Mesodermal cell (in vitro differentiated cells): ENCODE measurements around the gene ANXA5.

Source experiments
- H3K27ac ChIP-seq: 2 replicates; pipeline ENCODE4 v1.7.0; 2013; ENCODE audit warnings: mild to moderate bottlenecking, low read depth, low read length, moderate library complexity; ENCODE audit not compliant: severe bottlenecking
- H3K36me3 ChIP-seq: 2 replicates; pipeline ENCODE4 v1.7.1; 2013; ENCODE audit warnings: mild to moderate bottlenecking, low read length, moderate library complexity; ENCODE audit not compliant: control insufficient read depth, insufficient read depth
- H3K4me1 ChIP-seq: one replicate; pipeline ENCODE4 v1.7.1; 2013; ENCODE audit warnings: mild to moderate bottlenecking, low read length; ENCODE audit not compliant: insufficient read depth, control insufficient read depth, poor library complexity, severe bottlenecking
- H3K4me3 ChIP-seq: 2 replicates; pipeline ENCODE4 v1.7.0; 2013; ENCODE audit warnings: low read length, control low read depth, mild to moderate bottlenecking; ENCODE audit not compliant: insufficient read depth, poor library complexity, severe bottlenecking; ENCODE audit errors: extremely low read depth
- H3K9me3 ChIP-seq: 2 replicates; pipeline ENCODE4 v1.7.1; 2013; ENCODE audit warnings: mild to moderate bottlenecking, low read length, moderate library complexity; ENCODE audit not compliant: control insufficient read depth
- WGBS, 2 experiments: methylation state at CpG; one replicate each; pipeline ENCODE4 v1.1.5; 2013; ENCODE audit warnings: missing lambda C conversion rate in 2 of 2; ENCODE audit not compliant: insufficient coverage in 2 of 2; 5-methylcytosine and 5-hydroxymethylcytosine counted together

ANXA5 gene

GRCh38 chr4:121679267-121679666, 17.5 kb downstream of the ANXA5 start:
- peaks cover 84% of the 10 kb centered on the region for H3K36me3 ChIP-seq
- H3K4me1 ChIP-seq = peaks cover 8% of the 10 kb centered on the region
- H3K4me3 ChIP-seq = no peak overlapping the region
- no peak overlapping the region for H3K27ac ChIP-seq
- 84 to 95% methylated on average over 2 to 3 of the region's 3 CpGs for WGBS, 2 experiments
- no peaks in the 10 kb centered on the region for H3K9me3 ChIP-seq

DNA sequence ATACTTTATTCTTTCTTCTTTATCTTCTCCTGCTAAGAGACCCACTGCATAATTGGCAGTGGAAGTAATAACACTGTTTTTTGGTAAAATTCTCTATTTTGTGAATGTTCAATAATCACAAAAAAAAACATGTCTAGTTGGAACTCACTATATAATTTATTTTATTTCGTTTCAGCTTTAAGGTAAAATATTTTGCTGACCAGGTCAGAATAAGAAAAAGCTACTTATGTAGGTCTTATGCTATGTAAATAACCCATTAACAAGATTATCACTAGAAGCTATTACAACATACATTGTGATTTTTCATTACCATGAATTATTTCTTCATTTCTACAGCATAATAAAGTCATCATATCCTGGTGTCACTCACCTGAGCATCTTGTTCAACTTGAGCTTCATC, 19.3 kb downstream of the ANXA5 start:
- no CpG with 5 or more reads among the region's 1 CpG for WGBS, 2 experiments
- Histone ChIP-seq H3K9me3 (no peaks in the 10 kb centered on the region), H3K36me3 (peaks cover 81% of the 10 kb centered on the region), H3K4me1 (peaks cover 8% of the 10 kb centered on the region), H3K27ac (no peak overlapping the region), H3K4me3 (no peak overlapping the region)

DNA sequence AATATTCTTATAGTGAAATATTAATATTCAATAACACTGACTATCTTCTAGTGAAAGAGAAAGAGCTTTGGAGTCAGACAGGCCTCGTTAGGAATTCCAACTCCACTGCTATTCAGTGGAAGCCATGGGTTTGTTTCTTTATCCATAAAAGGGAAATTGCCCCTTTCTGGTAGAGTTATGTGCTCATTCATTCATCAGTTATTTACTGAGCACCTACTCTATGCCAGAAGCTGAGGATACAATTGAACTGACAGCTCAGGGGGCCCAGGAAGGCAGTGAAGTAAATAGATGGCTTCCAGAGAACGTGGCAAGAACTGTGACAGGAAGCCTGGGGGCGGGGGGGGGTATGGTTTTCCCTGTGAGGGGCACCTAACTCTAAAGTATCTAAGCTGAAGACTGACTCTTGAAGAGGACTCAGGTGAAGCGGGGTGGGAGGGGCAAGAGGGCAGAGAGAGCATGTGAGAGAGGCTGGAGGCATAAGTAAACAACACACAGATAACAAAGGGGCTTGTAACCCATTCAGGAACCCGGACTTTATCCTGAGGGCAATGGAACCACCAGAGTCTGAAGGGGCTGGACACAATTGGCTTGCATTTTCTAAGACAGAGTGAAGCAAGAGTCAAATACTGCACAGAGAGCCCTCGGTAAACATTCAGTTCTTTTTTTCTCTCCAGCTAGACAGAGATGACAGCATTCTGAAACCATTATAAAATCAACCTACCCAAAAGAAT, 20.3 kb downstream of the ANXA5 start:
- Histone ChIP-seq H3K4me3 (no peak overlapping the region), H3K27ac (no peak overlapping the region), H3K9me3 (no peaks in the 10 kb centered on the region), H3K36me3 (peaks cover 84% of the 10 kb centered on the region), H3K4me1 (peaks cover 8% of the 10 kb centered on the region)
- WGBS, 2 experiments = 86 to 93% methylated on average over 2 to 4 of the region's 6 CpGs

GRCh38 chr4:121675715-121676114, 21.1 kb downstream of the ANXA5 start:
- H3K4me1 ChIP-seq = peaks cover 8% of the 10 kb centered on the region
- no peak overlapping the region for H3K27ac ChIP-seq
- H3K9me3 ChIP-seq = no peaks in the 10 kb centered on the region
- peaks cover 82% of the 10 kb centered on the region for H3K36me3 ChIP-seq
- H3K4me3 ChIP-seq = no peak overlapping the region
- 60 to 90% methylated on average over 1 to 2 of the region's 2 CpGs for WGBS, 2 experiments

- no peaks in the 10 kb centered on the region for H3K9me3 ChIP-seq
- WGBS, 2 experiments = no CpG with 5 or more reads among the region's 2 CpGs
- no peak overlapping the region for H3K4me3 ChIP-seq
- H3K4me1 ChIP-seq = peaks cover 8% of the 10 kb centered on the region
- peaks cover 82% of the 10 kb centered on the region for H3K36me3 ChIP-seq
- no peak overlapping the region for H3K27ac ChIP-seq
Observed at GRCh38 chr4:121674696-121675095, 22.1 kb downstream of the ANXA5 start.

DNA sequence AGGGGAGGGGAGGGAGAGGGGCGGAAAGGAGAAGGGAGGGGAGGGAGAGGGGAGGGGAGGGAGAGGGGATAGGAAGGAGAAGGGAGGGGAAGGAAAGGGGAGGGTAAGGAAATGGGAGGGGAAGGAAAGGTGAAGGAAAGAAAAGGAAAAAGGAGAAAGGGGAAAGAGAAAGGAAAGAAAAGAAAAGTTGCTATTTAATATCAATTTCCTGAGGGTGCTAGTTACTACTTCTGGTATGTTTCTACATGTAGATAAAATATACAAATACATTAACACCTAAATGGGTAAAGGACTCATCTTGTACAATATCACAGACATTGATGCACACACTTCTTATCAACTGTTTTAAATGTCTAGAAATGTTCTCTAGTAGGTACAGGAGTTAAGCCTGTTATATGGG, 22.6 kb downstream of the ANXA5 start:
- H3K4me3 ChIP-seq = no peak overlapping the region
- peaks cover 8% of the 10 kb centered on the region for H3K4me1 ChIP-seq
- H3K9me3 ChIP-seq = no peaks in the 10 kb centered on the region
- no CpG with 5 or more reads among the region's 1 CpG for WGBS, 2 experiments
- H3K36me3 ChIP-seq = peaks cover 82% of the 10 kb centered on the region
- no peak overlapping the region for H3K27ac ChIP-seq

DNA sequence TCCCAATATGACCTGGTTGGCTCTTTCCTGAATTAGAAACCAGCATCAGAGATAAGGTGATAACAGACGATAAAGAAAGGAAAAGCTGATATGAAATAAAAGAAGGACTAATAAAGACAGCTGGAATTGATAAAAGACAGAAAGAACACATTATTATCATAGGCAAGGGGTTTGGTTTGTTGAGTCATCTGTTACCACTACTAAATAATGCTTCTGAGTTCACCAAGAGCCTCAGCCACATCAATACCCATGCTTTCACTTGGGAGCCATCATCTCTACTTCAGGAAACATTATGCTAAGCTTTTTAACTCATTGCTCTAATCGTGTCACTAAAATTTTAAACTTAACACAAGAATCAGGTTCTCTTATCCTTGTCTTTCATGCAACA, 27.6 kb downstream of the ANXA5 start:
- Histone ChIP-seq H3K4me1 (no peaks in the 10 kb centered on the region), H3K27ac (no peak overlapping the region), H3K9me3 (no peaks in the 10 kb centered on the region), H3K4me3 (no peak overlapping the region), H3K36me3 (peaks cover 67% of the 10 kb centered on the region)
- WGBS, 2 experiments = 91 to 100% methylated on average over 1 of the region's 2 CpGs

- H3K27ac ChIP-seq = no peak overlapping the region
- H3K36me3 ChIP-seq = peaks cover 72% of the 10 kb centered on the region
- H3K4me3 ChIP-seq = no peak overlapping the region
- H3K4me1 ChIP-seq = no peaks in the 10 kb centered on the region
- no peaks in the 10 kb centered on the region for H3K9me3 ChIP-seq
- WGBS, 2 experiments = 81 to 98% methylated on average over 4 of the region's 4 CpGs
Observed at GRCh38 chr4:121668368-121669162, 28.2 kb downstream of the ANXA5 start.

- Histone ChIP-seq H3K9me3 (no peaks in the 10 kb centered on the region), H3K36me3 (peaks cover 54% of the 10 kb centered on the region), H3K27ac (no peak overlapping the region), H3K4me3 (no peak overlapping the region), H3K4me1 (no peaks in the 10 kb centered on the region)
Observed at GRCh38 chr4:121666091-121666679, 30.6 kb downstream of the ANXA5 start.

- Histone ChIP-seq H3K36me3 (peaks cover 48% of the 10 kb centered on the region), H3K4me3 (no peak overlapping the region), H3K27ac (no peak overlapping the region), H3K4me1 (no peaks in the 10 kb centered on the region), H3K9me3 (no peaks in the 10 kb centered on the region)
- WGBS, 2 experiments = 80% methylated on average over 1 of the region's 3 CpGs; no CpG with 5 or more reads in 1 of the 2 experiments
Observed at GRCh38 chr4:121665371-121665770, 31.4 kb downstream of the ANXA5 start.

DNA sequence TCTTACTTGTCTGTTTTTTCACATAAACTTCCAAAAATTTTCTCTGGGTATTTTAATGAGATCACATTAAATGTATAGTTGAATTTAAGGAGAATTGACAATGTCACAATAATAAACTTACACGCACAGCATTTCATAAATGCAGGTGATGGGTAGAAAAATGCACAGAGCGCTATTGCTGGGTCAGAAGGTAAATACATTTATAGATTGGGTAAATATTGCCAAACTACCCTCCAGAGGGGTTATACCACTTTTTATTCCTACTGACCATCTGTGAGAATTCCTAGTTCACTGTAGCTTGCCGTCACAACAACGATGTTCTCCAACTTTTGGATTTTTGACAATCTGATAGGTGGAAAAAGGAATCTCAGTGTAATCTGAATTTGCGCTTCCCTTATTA, 34.6 kb downstream of the ANXA5 start:
- no CpG with 5 or more reads among the region's 5 CpGs for WGBS, 2 experiments
- no peaks in the 10 kb centered on the region for H3K4me1 ChIP-seq
- no peak overlapping the region for H3K27ac ChIP-seq
- H3K4me3 ChIP-seq = no peak overlapping the region
- peaks cover 24% of the 10 kb centered on the region for H3K36me3 ChIP-seq
- no peaks in the 10 kb centered on the region for H3K9me3 ChIP-seq
